WI38 (cell line): ENCODE results near the gene RLBP1.

Experiments
- H3K4me3 ChIP-seq: 2 replicates; pipeline ENCODE4 v1.5.1; 2011; ENCODE audit warnings: low read depth, mild to moderate bottlenecking, control low read depth, low read length
- CTCF ChIP-seq: IDR thresholded peaks from 2 replicates; pipeline ENCODE4 v1.5.1; 2012; ENCODE audit warnings: low read depth, mild to moderate bottlenecking, control low read depth, low read length

The RLBP1 gene

DNA sequence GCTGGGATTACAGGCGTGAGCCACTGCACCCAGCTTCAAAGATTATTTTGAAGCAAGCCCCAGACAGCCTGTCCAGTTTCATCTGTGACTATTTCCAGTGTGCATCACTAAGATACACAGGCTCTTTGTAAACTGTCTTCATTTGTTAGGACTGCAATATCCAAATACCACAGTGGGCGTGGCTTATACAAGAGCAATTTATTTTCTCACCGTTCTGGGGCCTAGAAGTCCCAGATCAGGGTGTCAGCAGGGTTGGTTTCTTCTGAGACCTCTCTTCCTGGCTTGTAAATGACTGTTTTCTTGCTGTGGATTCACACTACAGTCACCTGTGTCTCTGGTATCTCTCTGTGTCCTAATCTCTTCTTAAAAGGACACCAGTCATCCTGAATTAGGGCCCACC lies 59.7 kb downstream of the RLBP1 start:
- TF ChIP-seq CTCF: no peak
- H3K4me3 ChIP-seq: no peak overlapping the region
